NCI-H748 (cell line): Measurements from ENCODE around the gene PROZ.

Source experiments
- DNase-seq: peaks from one replicate; lab custom pipeline; 2025; ENCODE audit not compliant: unreplicated experiment; lab: John Stamatoyannopoulos, UW

Gene PROZ

GRCh38 chr13:113119166-113119821, 39.2 kb upstream of the PROZ start:
- no peak for DNase-seq

GRCh38 chr13:113119822-113120189, 38.6 kb upstream of the PROZ start:
- no peak for DNase-seq

- no peak for DNase-seq
Measured at GRCh38 chr13:113120300-113121182, 37.9 kb upstream of the PROZ start.

GRCh38 chr13:113121183-113121927, 37.1 kb upstream of the PROZ start:
- DNase-seq = no peak

GRCh38 chr13:113121928-113122471, 36.4 kb upstream of the PROZ start:
- DNase-seq = no peak

GRCh38 chr13:113122550-113123225, 35.8 kb upstream of the PROZ start, which contains the start of gene F10:
Gene F10 (plus strand): TSS chr13:113122799. CDS start chr13:113122856, 57 bp downstream.
- DNase-seq = no peak

- no peak for DNase-seq
Measured at GRCh38 chr13:113123226-113124201, 34.9 kb upstream of the PROZ start.

- DNase-seq = no peak
Measured at GRCh38 chr13:113124211-113124970, 34.1 kb upstream of the PROZ start.

- no peak for DNase-seq
Measured at GRCh38 chr13:113125506-113126264, 32.8 kb upstream of the PROZ start.

GRCh38 chr13:113126265-113127150, 31.9 kb upstream of the PROZ start:
- DNase-seq = no peak

- no peak for DNase-seq
Measured at GRCh38 chr13:113129480-113129879, 29.0 kb upstream of the PROZ start.

- no peak for DNase-seq
Measured at GRCh38 chr13:113129921-113130750, 28.3 kb upstream of the PROZ start.

GRCh38 chr13:113135281-113135760, 23.1 kb upstream of the PROZ start:
- no peak for DNase-seq

- no peak for DNase-seq
Measured at GRCh38 chr13:113137691-113138298, 20.7 kb upstream of the PROZ start.

GRCh38 chr13:113138792-113139551, 19.5 kb upstream of the PROZ start:
- no peak for DNase-seq
